Occipital lobe (tissue), 2 donors: Measurements from ENCODE around the gene PSG1. TPM values are rescaled to one million over a fixed set of nuclear protein-coding genes. Genes with fewer than 3 reads are reported as not detected.
"Not testable (repeated sequence)": the region's sequence is repeated elsewhere in the genome, so short reads cannot be mapped to it uniquely, and the experiment has no call there.

ENCODE experiments used
- DNase-seq: peaks from one replicate; lab custom pipeline; 2025; lab: John Stamatoyannopoulos, UW
- total RNA-seq: library from RNA; depleted of rRNA; stranded (reverse); fragments of >200 nt; gene quantifications from one replicate; pipeline ENCODE4 v1.2.3, GENCODE V29; 2014

PSG1 gene
- total RNA-seq, 1 donor from 2014 or later: not detected

GRCh38 chr19:42821306-42821977 is 58.1 kb downstream of the PSG1 start:
- DNase-seq: not testable (repeated sequence)

- DNase-seq: not testable (repeated sequence)
Observed at GRCh38 chr19:42819960-42820650, 59.4 kb downstream of the PSG1 start.

- no peak for DNase-seq
Observed at GRCh38 chr19:42816894-42817293, 62.6 kb downstream of the PSG1 start.

Other genes with a start within 250 kb of the PSG1 start
- not detected for gene PSG3, start 139.2 kb downstream of the PSG1 start, total RNA-seq
- gene PSG8, start 114.0 kb downstream of the PSG1 start, total RNA-seq: not detected
- gene PSG6, start 38.2 kb upstream of the PSG1 start, total RNA-seq: not detected
- not detected for gene PSG7, start 57.5 kb upstream of the PSG1 start, total RNA-seq
- not detected for gene PSG11, start 146.8 kb upstream of the PSG1 start, total RNA-seq
- not detected for gene PSG2, start 203.0 kb upstream of the PSG1 start, total RNA-seq